CD4-positive, alpha-beta T cell treated with Interferon alpha-2 for 1 hour (primary cell): ENCODE results near the gene TRPV4.
"Not testable (repeated sequence)": the region's sequence is repeated elsewhere in the genome, so short reads cannot be mapped to it uniquely, and the experiment has no call there.

Experiments
- DNase-seq, 2 donors: peaks; one replicate each; pipeline ENCODE4 v3.0.0-alpha.2; 2020 to 2022

Gene TRPV4

GRCh38 chr12:109833307-109834189, at the start of gene TRPV4:
Gene TRPV4 (minus strand): TSS chr12:109833398. CDS start chr12:109814796, 18,602 bp downstream.
- DNase-seq = no peak

- DNase-seq = no peak
Observed at GRCh38 chr12:109881752-109882151, 48.6 kb upstream of the TRPV4 start.

GRCh38 chr12:109880938-109881337, 47.7 kb upstream of the TRPV4 start:
- DNase-seq = no peak

GRCh38 chr12:109880043-109880931, 47.1 kb upstream of the TRPV4 start, which contains the start of gene GLTP:
Gene GLTP (minus strand): TSS chr12:109880541. CDS start chr12:109880374, 167 bp downstream.
- peak; percentile 88 to 94 for DNase-seq

- peak in 1 of 2 donors; percentile 28 for DNase-seq
Observed at GRCh38 chr12:109879351-109880042, 46.3 kb upstream of the TRPV4 start.

- DNase-seq = no peak
Observed at GRCh38 chr12:109878749-109879148, 45.6 kb upstream of the TRPV4 start.

- DNase-seq = no peak
Observed at GRCh38 chr12:109878247-109878625, 45.0 kb upstream of the TRPV4 start.

GRCh38 chr12:109877504-109878246, 44.5 kb upstream of the TRPV4 start:
- no peak for DNase-seq

GRCh38 chr12:109876406-109876805, 43.2 kb upstream of the TRPV4 start:
- DNase-seq = no peak

- no peak for DNase-seq
Observed at GRCh38 chr12:109875572-109876131, 42.5 kb upstream of the TRPV4 start.

- no peak for DNase-seq
Observed at GRCh38 chr12:109873653-109874052, 40.5 kb upstream of the TRPV4 start.

- no peak for DNase-seq
Observed at GRCh38 chr12:109871668-109872314, 38.6 kb upstream of the TRPV4 start.

- DNase-seq = no peak
Observed at GRCh38 chr12:109870648-109871047, 37.5 kb upstream of the TRPV4 start.

- no peak for DNase-seq
Observed at GRCh38 chr12:109868182-109869051, 35.2 kb upstream of the TRPV4 start.

GRCh38 chr12:109864916-109865315, 31.7 kb upstream of the TRPV4 start:
- DNase-seq = no peak

GRCh38 chr12:109863847-109864712, 30.9 kb upstream of the TRPV4 start:
- DNase-seq = peak; percentile 34 to 39

- not testable (repeated sequence) for DNase-seq
Observed at GRCh38 chr12:109862491-109862890, 29.3 kb upstream of the TRPV4 start.

- no peak for DNase-seq
Observed at GRCh38 chr12:109861689-109862314, 28.6 kb upstream of the TRPV4 start.

GRCh38 chr12:109860977-109861376, 27.8 kb upstream of the TRPV4 start:
- no peak for DNase-seq
